Neutrophil (primary cell): Measurements from ENCODE around the gene PRR14L.

Source experiments
- H3K27ac ChIP-seq: fragments of 200-600 bp; sonication (generic); 2 replicates; pipeline ENCODE4 v1.5.1; 2016; ENCODE audit warnings: mild to moderate bottlenecking, moderate library complexity
- H3K27me3 ChIP-seq: fragments of 200-600 bp; sonication (generic); 2 replicates; pipeline ENCODE4 v1.6.0; 2016; ENCODE audit warnings: mild to moderate bottlenecking
- H3K36me3 ChIP-seq: fragments of 200-600 bp; sonication (generic); 2 replicates; pipeline ENCODE4 v1.5.1; 2017
- H3K4me1 ChIP-seq, 2 experiments: fragments of 200-600 bp in 1 of 2; sonication (generic) in 1 of 2; 1 replicate in 1 of 2; 2 replicates in 1 of 2; pipeline versions ENCODE4 v1.5.1 to v1.6.1; 2013 to 2016; ENCODE audit warnings: low read depth in 1 of 2, low read length in 1 of 2, mild to moderate bottlenecking in 1 of 2, moderate library complexity in 1 of 2; ENCODE audit not compliant: control insufficient read depth in 1 of 2, insufficient read depth in 1 of 2
- H3K4me3 ChIP-seq, 2 experiments: fragments of 200-600 bp in 1 of 2; sonication (generic) in 1 of 2; 1 replicate in 1 of 2; 2 replicates in 1 of 2; pipeline ENCODE4 v1.5.1; 2013 to 2016; ENCODE audit warnings: low read depth in 1 of 2, low read length in 1 of 2, mild to moderate bottlenecking in 1 of 2, moderate library complexity in 1 of 2
- H3K9me3 ChIP-seq: fragments of 200-600 bp; sonication (generic); 2 replicates; pipeline ENCODE4 v1.5.1; 2016
- CTCF ChIP-seq: fragments of 200-600 bp; sonication (generic); IDR thresholded peaks from 2 replicates; pipeline ENCODE4 v1.5.1; 2016; ENCODE audit warnings: antibody characterized with exemption

Gene PRR14L

GRCh38 chr22:31692186-31692886 is 57.6 kb downstream of the PRR14L start:
- H3K36me3 ChIP-seq: peaks cover 41% of the 10 kb centered on the region
- H3K27me3 ChIP-seq: no peaks in the 10 kb centered on the region
- peak overlapping the region; percentile 64 for H3K27ac ChIP-seq
- no peak for TF ChIP-seq CTCF
- H3K9me3 ChIP-seq: no peaks in the 10 kb centered on the region
- H3K4me1 ChIP-seq: peaks cover 24 to 26% of the 10 kb centered on the region in 2 experiments
- no peak overlapping the region for H3K4me3 ChIP-seq

GRCh38 chr22:31691408-31691807 is 58.5 kb downstream of the PRR14L start:
- Histone ChIP-seq H3K4me3 (no peak overlapping the region), H3K27ac (peak overlapping the region; percentile 64), H3K27me3 (no peaks in the 10 kb centered on the region), H3K9me3 (no peaks in the 10 kb centered on the region), H3K36me3 (peaks cover 44% of the 10 kb centered on the region), H3K4me1 (peaks cover 24 to 26% of the 10 kb centered on the region in 2 experiments)
- no peak for TF ChIP-seq CTCF

- Histone ChIP-seq H3K9me3 (no peaks in the 10 kb centered on the region), H3K4me1 (peaks cover 4 to 5% of the 10 kb centered on the region in 2 experiments), H3K27ac (no peak overlapping the region), H3K27me3 (no peaks in the 10 kb centered on the region), H3K4me3 (no peak overlapping the region), H3K36me3 (peaks cover 55% of the 10 kb centered on the region)
- TF ChIP-seq CTCF: no peak
Measured at GRCh38 chr22:31683181-31684105, 66.5 kb downstream of the PRR14L start.

GRCh38 chr22:31682751-31683150 is 67.2 kb downstream of the PRR14L start:
- Histone ChIP-seq H3K27me3 (no peaks in the 10 kb centered on the region), H3K27ac (no peak overlapping the region), H3K36me3 (peaks cover 48% of the 10 kb centered on the region), H3K4me3 (no peak overlapping the region), H3K4me1 (peaks cover 4 to 5% of the 10 kb centered on the region in 2 experiments), H3K9me3 (no peaks in the 10 kb centered on the region)
- no peak for TF ChIP-seq CTCF

- H3K9me3 ChIP-seq: no peaks in the 10 kb centered on the region
- H3K27me3 ChIP-seq: no peaks in the 10 kb centered on the region
- no peak overlapping the region for H3K4me3 ChIP-seq
- H3K36me3 ChIP-seq: peaks cover 37% of the 10 kb centered on the region
- H3K27ac ChIP-seq: no peak overlapping the region
- TF ChIP-seq CTCF: no peak
- peaks cover 10 to 11% of the 10 kb centered on the region in 2 experiments for H3K4me1 ChIP-seq
Measured at GRCh38 chr22:31681349-31682345, 68.3 kb downstream of the PRR14L start.
